ENCODE measurements around the gene DAB2IP. TPM values are rescaled to one million over a fixed set of nuclear protein-coding genes. Genes with fewer than 3 reads are reported as not detected.

DAB2IP gene
- total RNA-seq, 6 experiments from 2014 or later: 15.1 to 21.6 (median 19.0) TPM

- peak in 1 of 3 donors; percentile 79 for DNase-seq
- H3K36me3 ChIP-seq: no peaks in the 10 kb centered on the region
- no peaks in the 10 kb centered on the region for H3K27me3 ChIP-seq
- 55% methylated on average over 3 of the region's 3 CpGs for WGBS (ENCODE audit: insufficient coverage, low coverage, low lambda C conversion rate, missing lambda C conversion rate)
- TF ChIP-seq POLR2A (IDR thresholded peaks at IDR 0.05) (no peak), CTCF (IDR thresholded peaks at IDR 0.05) (no peak)
- H3K4me1 ChIP-seq: peaks cover 0 to 32% (median 8%) of the 10 kb centered on the region in 4 donors
- ATAC-seq: peak; percentile 79 to 86 (median 82)
- peak overlapping the region in 2 of 3 donors; percentile 41 to 62 for H3K27ac ChIP-seq
- no peak overlapping the region for H3K4me3 ChIP-seq
- intact Hi-C loops (cut with DNase I): no loop called here
- no peaks in the 10 kb centered on the region for H3K9me3 ChIP-seq
These were observed 159.1 kb downstream of the DAB2IP start for GRCh38 chr9:121810489-121810888.

GRCh38 chr9:121811140-121811539 is 159.7 kb downstream of the DAB2IP start:
- peak; percentile 65 to 81 (median 81) for ATAC-seq
- intact Hi-C loops (cut with DNase I): no loop called here

GRCh38 chr9:121811751-121812150 is 160.3 kb downstream of the DAB2IP start:
- peak overlapping the region in 2 of 3 donors; percentile 41 to 62 for H3K27ac ChIP-seq
- TF ChIP-seq CTCF (IDR thresholded peaks at IDR 0.05) (no peak), POLR2A (IDR thresholded peaks at IDR 0.05) (no peak)
- no peaks in the 10 kb centered on the region for H3K27me3 ChIP-seq
- DNase-seq: no peak
- 100% methylated on average over 3 of the region's 10 CpGs for WGBS (ENCODE audit: insufficient coverage, low coverage, low lambda C conversion rate, missing lambda C conversion rate)
- H3K4me1 ChIP-seq: peaks cover 0 to 32% (median 8%) of the 10 kb centered on the region in 4 donors
- no peaks in the 10 kb centered on the region for H3K36me3 ChIP-seq
- no peaks in the 10 kb centered on the region for H3K9me3 ChIP-seq
- ATAC-seq: no peak
- intact Hi-C loops (cut with DNase I): no loop called here
- no peak overlapping the region for H3K4me3 ChIP-seq

More at GRCh38 chr9:121811140-121811539, 159.7 kb downstream of the DAB2IP start:
- Histone ChIP-seq H3K4me1 (peaks cover 0 to 32% (median 8%) of the 10 kb centered on the region in 4 donors), H3K4me3 (no peak overlapping the region), H3K9me3 (no peaks in the 10 kb centered on the region), H3K27me3 (no peaks in the 10 kb centered on the region), H3K36me3 (no peaks in the 10 kb centered on the region), H3K27ac (peak overlapping the region in 2 of 3 donors; percentile 41 to 62)
- TF ChIP-seq POLR2A (IDR thresholded peaks at IDR 0.05) (no peak), CTCF (IDR thresholded peaks at IDR 0.05) (no peak)
- peak; percentile 62 to 92 (median 90) for DNase-seq
- 30% methylated on average over 2 of the region's 9 CpGs for WGBS (ENCODE audit: insufficient coverage, low coverage, low lambda C conversion rate, missing lambda C conversion rate)

- Histone ChIP-seq H3K9me3 (no peaks in the 10 kb centered on the region), H3K36me3 (no peaks in the 10 kb centered on the region), H3K4me1 (peaks cover 0 to 32% (median 8%) of the 10 kb centered on the region in 4 donors), H3K4me3 (no peak overlapping the region), H3K27me3 (no peaks in the 10 kb centered on the region), H3K27ac (no peak overlapping the region)
- no peak for TF ChIP-seq CTCF (IDR thresholded peaks at IDR 0.05)
- TF ChIP-seq POLR2A (IDR thresholded peaks at IDR 0.05): no peak
- ATAC-seq (no peak), DNase-seq (no peak)
- intact Hi-C loops (cut with DNase I): no loop called here
- 96% methylated on average over 7 of the region's 12 CpGs for WGBS (ENCODE audit: insufficient coverage, low coverage, low lambda C conversion rate, missing lambda C conversion rate)
These were observed 160.8 kb downstream of the DAB2IP start for GRCh38 chr9:121812159-121812735.
